Activated CD8-positive, alpha-beta T cell treated with anti-CD3 and anti-CD28 coated beads, Interleukin-2, amount 10 ng/mL, durations not matched to agents 7 days and 5 days (primary cell): ENCODE measurements around the gene MORN5. TPM values are rescaled to one million over a fixed set of nuclear protein-coding genes. Genes with fewer than 3 reads are reported as not detected.

ENCODE experiments used
- ATAC-seq: fragments of 150-1000 bp; cut with Tn5 transposase; one replicate; pipeline ENCODE4 v1.10.0; 2021; ENCODE audit warnings: moderate library complexity
- CTCF ChIA-PET: fragments of 350-600 bp; sonication (Branson Sonifier 250); formaldehyde crosslinking; loops from one replicate; lab custom pipeline; 2021; ENCODE audit warnings: antibody characterized with exemption; lab: Charles Lee
- POLR2A ChIA-PET: fragments of 350-600 bp; sonication (Branson Sonifier 250); formaldehyde crosslinking; loops from one replicate; lab custom pipeline; 2021; ENCODE audit warnings: antibody characterized with exemption; lab: Charles Lee
- DNase-seq: peaks from one replicate; pipeline ENCODE4 v3.0.0-alpha.2; 2020
- H3K27ac Mint-ChIP-seq: one replicate; pipeline ENCODE4 v1.8.0; 2021; ENCODE audit warnings: mild to moderate bottlenecking, mixed read lengths
- H3K27me3 Mint-ChIP-seq: one replicate; pipeline ENCODE4 v1.8.0; 2021; ENCODE audit warnings: low read depth, mixed read lengths
- H3K36me3 Mint-ChIP-seq: one replicate; pipeline ENCODE4 v1.8.0; 2021; ENCODE audit warnings: low read depth, mixed read lengths
- H3K4me1 Mint-ChIP-seq: one replicate; pipeline ENCODE4 v1.8.0; 2021; ENCODE audit warnings: low read depth, mixed read lengths
- H3K4me3 Mint-ChIP-seq: one replicate; pipeline ENCODE4 v1.8.0; 2021; ENCODE audit warnings: mild to moderate bottlenecking, mixed read lengths
- H3K9me3 Mint-ChIP-seq: one replicate; pipeline ENCODE4 v1.8.0; 2022; ENCODE audit warnings: mixed read lengths; ENCODE audit not compliant: insufficient read depth
- total RNA-seq, 2 experiments: library from RNA; stranded (reverse); gene quantifications; one replicate each; pipeline ENCODE4 v1.2.3, GENCODE V29; 2021

Gene MORN5
- total RNA-seq, 2 experiments from 2014 or later = not detected

GRCh38 chr9:122118343-122119165 is 41.2 kb upstream of the MORN5 start:
- Mint-ChIP-seq H3K27ac (no peak overlapping the region), H3K36me3 (no peaks in the 10 kb centered on the region), H3K27me3 (peaks cover 4% of the 10 kb centered on the region), H3K4me1 (peaks cover 5% of the 10 kb centered on the region), H3K9me3 (no peaks in the 10 kb centered on the region), H3K4me3 (no peak overlapping the region)
- DNase-seq (no peak), ATAC-seq (no peak)
- ChIA-PET POLR2A (no interaction called here), CTCF (interaction anchor here (1.2 to 1.6 kb wide), 2 partner anchors 19 to 231 kb away, joined by 5 to 7 read pairs; no protein-coding TSS in a partner anchor)

GRCh38 chr9:122119166-122119521 is 40.6 kb upstream of the MORN5 start:
- DNase-seq = no peak
- H3K27ac Mint-ChIP-seq = no peak overlapping the region

GRCh38 chr9:122119721-122120120 is 40.0 kb upstream of the MORN5 start:
- no peak for DNase-seq
- Mint-ChIP-seq H3K27me3 (peaks cover 11% of the 10 kb centered on the region), H3K36me3 (no peaks in the 10 kb centered on the region), H3K4me3 (no peak overlapping the region), H3K27ac (no peak overlapping the region), H3K9me3 (no peaks in the 10 kb centered on the region), H3K4me1 (peaks cover 5% of the 10 kb centered on the region)
- ATAC-seq = no peak
- ChIA-PET POLR2A (no interaction called here), CTCF (interaction anchor here (7.5 to 11.2 kb wide), 2 partner anchors 23 to 229 kb away, joined by 241 to 254 read pairs; no protein-coding TSS in a partner anchor)

More at GRCh38 chr9:122119166-122119521, 40.6 kb upstream of the MORN5 start:
- Mint-ChIP-seq H3K36me3 (no peaks in the 10 kb centered on the region), H3K4me1 (peaks cover 5% of the 10 kb centered on the region), H3K4me3 (no peak overlapping the region), H3K9me3 (no peaks in the 10 kb centered on the region), H3K27me3 (peaks cover 6% of the 10 kb centered on the region)
- POLR2A ChIA-PET = no interaction called here
- CTCF ChIA-PET = interaction anchor here (1.2 to 11.2 kb wide), 3 partner anchors 22 to 231 kb away, joined by 5 to 254 read pairs (median 241); no protein-coding TSS in a partner anchor
- ATAC-seq = no peak

GRCh38 chr9:122120316-122121071 is 39.2 kb upstream of the MORN5 start:
- Mint-ChIP-seq H3K27me3 (peaks cover 14% of the 10 kb centered on the region), H3K9me3 (no peaks in the 10 kb centered on the region), H3K4me3 (no peak overlapping the region), H3K27ac (no peak overlapping the region), H3K36me3 (no peaks in the 10 kb centered on the region), H3K4me1 (peaks cover 10% of the 10 kb centered on the region)
- ChIA-PET CTCF (interaction anchor here (0.7 to 11.2 kb wide), 3 partner anchors 24 to 575 kb away, joined by 3 to 254 read pairs (median 241); no protein-coding TSS in a partner anchor), POLR2A (no interaction called here)
- ATAC-seq = no peak
- no peak for DNase-seq

- H3K36me3 Mint-ChIP-seq = no peaks in the 10 kb centered on the region
- H3K4me3 Mint-ChIP-seq = no peak overlapping the region
- CTCF ChIA-PET = interaction anchor here (0.9 to 11.2 kb wide), 6 partner anchors 11 to 227 kb away, joined by 4 to 254 read pairs (median 8); no protein-coding TSS in a partner anchor
- H3K4me1 Mint-ChIP-seq = peaks cover 16% of the 10 kb centered on the region
- H3K27me3 Mint-ChIP-seq = peaks cover 20% of the 10 kb centered on the region
- DNase-seq (no peak), ATAC-seq (no peak)
- H3K9me3 Mint-ChIP-seq = no peaks in the 10 kb centered on the region
- H3K27ac Mint-ChIP-seq = no peak overlapping the region
- POLR2A ChIA-PET = no interaction called here
These were observed 38.3 kb upstream of the MORN5 start for GRCh38 chr9:122121391-122121790.

- H3K4me3 Mint-ChIP-seq = no peak overlapping the region
- H3K27me3 Mint-ChIP-seq = peaks cover 24% of the 10 kb centered on the region
- no peaks in the 10 kb centered on the region for H3K36me3 Mint-ChIP-seq
- POLR2A ChIA-PET = no interaction called here
- H3K27ac Mint-ChIP-seq = no peak overlapping the region
- no peaks in the 10 kb centered on the region for H3K9me3 Mint-ChIP-seq
- ATAC-seq (no peak), DNase-seq (no peak)
- CTCF ChIA-PET = interaction anchor here (0.9 to 11.2 kb wide), 10 partner anchors 11 to 232 kb away, joined by 3 to 254 read pairs (median 6); partner anchors contain the start of genes MRRF and RBM18
- H3K4me1 Mint-ChIP-seq = peaks cover 20% of the 10 kb centered on the region
These were observed 37.8 kb upstream of the MORN5 start for GRCh38 chr9:122121931-122122330.

- ATAC-seq (no peak), DNase-seq (no peak)
- peaks cover 28% of the 10 kb centered on the region for H3K27me3 Mint-ChIP-seq
- no peak overlapping the region for H3K27ac Mint-ChIP-seq
- ChIA-PET POLR2A (no interaction called here), CTCF (interaction anchor here (0.8 to 11.2 kb wide), 12 partner anchors 12 to 232 kb away, joined by 3 to 254 read pairs (median 8); partner anchors contain the start of genes MORN5, MRRF, NDUFA8 and RBM18)
- H3K4me1 Mint-ChIP-seq = peaks cover 20% of the 10 kb centered on the region
- H3K9me3 Mint-ChIP-seq = no peaks in the 10 kb centered on the region
- H3K36me3 Mint-ChIP-seq = no peaks in the 10 kb centered on the region
- no peak overlapping the region for H3K4me3 Mint-ChIP-seq
These were observed 37.2 kb upstream of the MORN5 start for GRCh38 chr9:122122468-122122867.

- no peaks in the 10 kb centered on the region for H3K9me3 Mint-ChIP-seq
- peaks cover 22% of the 10 kb centered on the region for H3K4me1 Mint-ChIP-seq
- ChIA-PET CTCF (interaction anchor here (0.6 to 11.2 kb wide), 21 partner anchors 11 to 694 kb away, joined by 3 to 254 read pairs (median 6); partner anchors contain the start of genes MORN5, MRRF, NDUFA8 and RBM18), POLR2A (no interaction called here)
- no peak overlapping the region for H3K4me3 Mint-ChIP-seq
- DNase-seq (peak; percentile 81), ATAC-seq (peak; percentile 63)
- H3K36me3 Mint-ChIP-seq = no peaks in the 10 kb centered on the region
- peaks cover 30% of the 10 kb centered on the region for H3K27me3 Mint-ChIP-seq
- H3K27ac Mint-ChIP-seq = no peak overlapping the region
These were observed 36.6 kb upstream of the MORN5 start for GRCh38 chr9:122122903-122123632.

GRCh38 chr9:122124048-122124447 is 35.7 kb upstream of the MORN5 start:
- ChIA-PET CTCF (interaction anchor here (0.7 to 11.2 kb wide), 24 partner anchors 10 to 685 kb away, joined by 3 to 254 read pairs (median 6); partner anchors contain the start of genes MORN5, MRRF, NDUFA8 and RBM18), POLR2A (no interaction called here)
- H3K36me3 Mint-ChIP-seq = no peaks in the 10 kb centered on the region

GRCh38 chr9:122124528-122124927 is 35.2 kb upstream of the MORN5 start:
- Mint-ChIP-seq H3K36me3 (no peaks in the 10 kb centered on the region), H3K27ac (no peak overlapping the region), H3K9me3 (no peaks in the 10 kb centered on the region), H3K4me3 (no peak overlapping the region), H3K27me3 (peaks cover 30% of the 10 kb centered on the region), H3K4me1 (peaks cover 22% of the 10 kb centered on the region)
- ATAC-seq = no peak
- POLR2A ChIA-PET = no interaction called here
- no peak for DNase-seq
- CTCF ChIA-PET = interaction anchor here (0.6 to 11.2 kb wide), 43 partner anchors 8 to 691 kb away, joined by 3 to 254 read pairs (median 5); partner anchors contain the start of genes MRRF, NDUFA8 and RBM18

More at GRCh38 chr9:122124048-122124447, 35.7 kb upstream of the MORN5 start:
- no peak overlapping the region for H3K27ac Mint-ChIP-seq
- no peak for ATAC-seq
- no peaks in the 10 kb centered on the region for H3K9me3 Mint-ChIP-seq
- H3K4me3 Mint-ChIP-seq = no peak overlapping the region
- peaks cover 30% of the 10 kb centered on the region for H3K27me3 Mint-ChIP-seq
- no peak for DNase-seq
- peaks cover 22% of the 10 kb centered on the region for H3K4me1 Mint-ChIP-seq

- H3K27ac Mint-ChIP-seq = no peak overlapping the region
- no peaks in the 10 kb centered on the region for H3K9me3 Mint-ChIP-seq
- CTCF ChIA-PET = interaction anchor here (0.6 to 11.2 kb wide), 44 partner anchors 9 to 690 kb away, joined by 3 to 254 read pairs (median 4); partner anchors contain the start of genes MRRF, NDUFA8 and RBM18
- peak; percentile 87 for ATAC-seq
- H3K36me3 Mint-ChIP-seq = no peaks in the 10 kb centered on the region
- peaks cover 22% of the 10 kb centered on the region for H3K4me1 Mint-ChIP-seq
- POLR2A ChIA-PET = no interaction called here
- H3K27me3 Mint-ChIP-seq = peaks cover 30% of the 10 kb centered on the region
- DNase-seq = peak; percentile 82
- H3K4me3 Mint-ChIP-seq = no peak overlapping the region
These were observed 34.6 kb upstream of the MORN5 start for GRCh38 chr9:122125158-122125508.
